HT-29 (cell line): ENCODE results near the gene CD80. TPM values are rescaled to one million over a fixed set of nuclear protein-coding genes. Genes with fewer than 3 reads are reported as not detected.
A peak's percentile ranks its signal among the peaks of the same experiment; 100 is the strongest.
"Not testable (repeated sequence)": the region's sequence is repeated elsewhere in the genome, so short reads cannot be mapped to it uniquely, and the experiment has no call there.

Source experiments
- DNase-seq: peaks from one replicate; pipeline ENCODE4 v3.0.0-alpha.2; 2015; ENCODE audit warnings: low spot score
- total RNA-seq: library from RNA; depleted of rRNA; stranded (reverse); fragments of >200 nt; shearing (Covaris generic); gene quantifications from 2 replicates; pipeline ENCODE4 v1.2.3, GENCODE V29; 2014; rRNA removed

Gene CD80, protein sequence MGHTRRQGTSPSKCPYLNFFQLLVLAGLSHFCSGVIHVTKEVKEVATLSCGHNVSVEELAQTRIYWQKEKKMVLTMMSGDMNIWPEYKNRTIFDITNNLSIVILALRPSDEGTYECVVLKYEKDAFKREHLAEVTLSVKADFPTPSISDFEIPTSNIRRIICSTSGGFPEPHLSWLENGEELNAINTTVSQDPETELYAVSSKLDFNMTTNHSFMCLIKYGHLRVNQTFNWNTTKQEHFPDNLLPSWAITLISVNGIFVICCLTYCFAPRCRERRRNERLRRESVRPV
- total RNA-seq, result not detected in 2 replicates

DNA sequence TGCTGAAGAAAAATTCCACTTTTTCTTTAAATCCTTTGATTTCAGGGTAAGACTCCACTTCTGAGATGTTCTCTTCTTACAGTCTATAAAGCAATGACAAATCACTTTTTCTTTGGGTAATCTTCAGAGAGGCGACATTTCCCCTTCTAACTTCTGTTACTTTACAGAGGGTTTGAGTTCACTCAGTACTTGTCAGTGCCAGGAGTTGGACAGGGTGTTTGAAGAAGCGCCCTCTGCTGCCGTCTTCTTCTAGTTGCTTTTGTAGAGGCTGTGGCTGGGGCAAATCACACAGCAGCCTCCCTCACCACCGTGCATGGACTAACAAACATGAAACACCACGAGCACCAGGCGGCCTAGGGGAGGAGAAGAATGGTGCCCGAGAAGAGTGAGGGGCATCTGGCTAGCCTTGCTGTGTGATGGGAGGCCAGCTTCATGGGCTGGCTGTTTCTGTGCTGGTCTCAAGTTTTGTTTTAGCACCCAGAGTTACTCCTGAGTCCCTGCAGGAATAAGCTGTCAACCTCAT, at the start of gene CD80:
Gene CD80, minus strand, starts transcription at position 174 of the 523 bp plus-strand sequence. CDS start 1,886 bp downstream, outside the sequence.
- DNase-seq, result peak; percentile 73

DNA sequence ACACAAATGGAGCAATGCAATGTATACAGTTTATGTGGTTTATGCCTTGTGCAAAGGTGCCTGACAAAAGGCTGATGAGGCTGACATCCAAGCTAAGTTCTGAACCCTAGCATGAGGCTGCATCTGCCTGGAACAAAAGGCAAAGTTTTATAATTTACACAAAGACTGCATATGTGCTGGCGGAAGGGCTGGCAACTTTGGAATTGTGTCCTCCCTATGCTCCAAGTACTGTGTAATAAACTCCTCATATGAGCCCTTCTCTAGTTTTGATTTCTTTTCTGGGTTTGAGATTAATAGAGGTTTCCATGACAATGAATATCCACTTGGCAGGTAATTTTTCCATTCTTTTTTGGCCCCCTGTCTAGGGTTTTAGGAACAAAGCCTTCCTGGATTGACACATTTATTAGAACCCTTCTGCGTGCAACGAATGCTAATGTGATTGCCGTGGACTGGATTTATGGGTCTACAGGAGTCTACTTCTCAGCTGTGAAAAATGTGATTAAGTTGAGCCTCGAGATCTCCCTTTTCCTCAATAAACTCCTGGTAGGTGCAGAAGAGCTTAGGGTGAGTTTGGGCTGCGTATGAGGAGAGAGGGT, 49.1 kb upstream of the CD80 start:
- no peak for DNase-seq

DNA sequence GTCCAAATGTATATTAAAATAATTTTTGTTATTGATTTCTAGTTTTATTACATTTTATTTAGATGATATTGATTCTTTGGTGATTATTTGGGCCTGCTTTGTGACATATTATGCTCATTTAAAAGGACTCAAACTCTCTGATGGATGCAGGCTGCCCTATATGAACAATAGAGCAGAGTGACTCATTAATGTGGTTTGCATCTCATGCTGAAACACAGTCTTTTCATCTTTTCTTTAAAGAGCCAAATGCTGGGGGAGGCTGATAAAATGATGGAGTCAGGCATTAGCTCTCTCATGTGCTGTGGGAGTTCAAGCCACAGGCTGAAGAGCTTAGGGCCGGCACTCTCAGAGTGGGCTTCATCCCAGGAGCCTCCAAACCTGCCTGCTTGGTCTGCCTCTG, 45.5 kb upstream of the CD80 start:
- no peak for DNase-seq

DNA sequence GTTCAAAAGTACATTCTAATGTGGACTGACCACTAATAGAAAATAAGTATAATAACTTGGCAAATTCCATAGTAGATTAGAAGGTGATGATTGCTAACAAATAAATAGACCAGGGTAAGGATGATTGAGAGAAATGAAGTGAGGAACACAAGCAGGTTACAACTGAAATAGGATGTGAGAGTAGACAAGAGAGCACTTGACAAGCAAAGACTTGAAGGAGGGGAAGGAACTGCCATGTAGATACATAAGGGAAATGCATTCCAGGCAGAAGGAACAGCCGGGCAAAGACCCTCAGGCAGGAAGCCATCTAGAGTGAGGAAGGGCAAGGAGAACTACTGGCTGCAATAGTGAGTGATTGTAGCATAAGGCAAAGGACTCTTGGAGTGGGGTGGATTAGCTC, 43.3 kb upstream of the CD80 start:
- DNase-seq, result no peak

DNA sequence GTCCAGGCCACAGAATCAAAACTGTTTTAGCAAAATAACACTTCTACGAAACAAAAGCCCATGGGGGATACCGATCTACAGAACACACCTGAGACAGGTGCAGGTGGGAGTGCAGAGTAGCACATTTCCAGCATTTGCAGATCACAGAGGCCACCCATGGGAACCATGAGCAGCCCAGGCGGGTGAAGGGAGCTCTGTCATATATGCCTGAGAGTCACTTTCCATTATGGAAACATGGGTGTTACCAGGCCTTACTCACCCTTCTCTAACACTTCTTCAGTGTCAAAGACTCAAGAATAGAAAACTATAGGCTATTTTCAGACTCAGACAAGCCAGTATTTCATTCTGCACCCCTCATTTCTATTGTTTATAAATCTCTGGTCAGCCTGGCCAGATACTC, 41.7 kb upstream of the CD80 start:
- DNase-seq, result no peak

DNA sequence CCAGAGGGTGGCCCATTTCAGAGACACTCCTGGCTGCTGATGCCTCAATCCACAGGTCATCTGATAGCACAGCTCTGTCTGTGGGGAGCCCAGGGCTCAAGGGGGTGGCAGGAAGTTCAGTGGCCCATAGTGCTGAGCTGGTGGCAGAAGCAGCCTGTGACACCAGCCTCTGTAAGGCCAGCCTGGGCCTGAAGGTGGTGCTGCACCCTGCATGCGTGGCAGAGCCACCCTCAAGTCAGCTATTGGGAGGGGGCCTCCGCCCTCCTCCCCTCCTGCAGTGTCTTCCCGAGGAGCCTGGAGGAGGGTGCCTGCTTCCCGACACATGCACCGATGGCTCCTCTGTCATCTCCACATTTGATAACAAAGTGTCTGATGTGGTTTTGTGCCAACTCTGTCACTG, 41.3 kb upstream of the CD80 start:
- no peak for DNase-seq

DNA sequence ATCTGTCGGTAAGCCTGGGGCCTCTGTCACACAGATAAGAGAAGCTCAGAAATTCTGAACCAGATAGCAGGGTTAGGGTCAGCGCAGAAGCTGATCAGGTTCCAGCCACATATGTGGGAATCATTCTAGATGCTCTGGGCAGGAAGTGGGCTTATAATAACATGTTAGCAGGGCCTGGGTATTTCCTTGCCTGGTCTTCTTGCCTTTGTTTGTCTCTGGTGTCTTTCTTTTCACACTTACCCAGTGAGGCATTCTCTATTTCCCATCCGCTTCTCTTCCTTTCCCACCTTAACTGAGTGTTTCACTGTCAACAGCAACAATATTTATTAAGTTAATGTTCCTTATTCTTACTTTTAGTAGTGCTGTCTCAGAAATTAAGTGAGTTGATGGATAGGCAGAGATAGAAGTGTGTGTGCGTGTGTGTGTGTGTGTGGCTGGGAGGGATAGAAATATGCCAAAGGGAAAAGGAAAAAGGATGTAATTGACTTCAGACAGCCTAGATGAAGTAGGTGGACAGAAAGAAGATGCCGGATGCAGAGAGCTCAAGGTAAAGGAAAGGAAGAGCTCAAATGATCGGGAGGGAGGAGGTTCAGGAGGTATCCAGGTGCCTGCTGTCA, 40.3 kb upstream of the CD80 start:
- DNase-seq, result no peak

DNA sequence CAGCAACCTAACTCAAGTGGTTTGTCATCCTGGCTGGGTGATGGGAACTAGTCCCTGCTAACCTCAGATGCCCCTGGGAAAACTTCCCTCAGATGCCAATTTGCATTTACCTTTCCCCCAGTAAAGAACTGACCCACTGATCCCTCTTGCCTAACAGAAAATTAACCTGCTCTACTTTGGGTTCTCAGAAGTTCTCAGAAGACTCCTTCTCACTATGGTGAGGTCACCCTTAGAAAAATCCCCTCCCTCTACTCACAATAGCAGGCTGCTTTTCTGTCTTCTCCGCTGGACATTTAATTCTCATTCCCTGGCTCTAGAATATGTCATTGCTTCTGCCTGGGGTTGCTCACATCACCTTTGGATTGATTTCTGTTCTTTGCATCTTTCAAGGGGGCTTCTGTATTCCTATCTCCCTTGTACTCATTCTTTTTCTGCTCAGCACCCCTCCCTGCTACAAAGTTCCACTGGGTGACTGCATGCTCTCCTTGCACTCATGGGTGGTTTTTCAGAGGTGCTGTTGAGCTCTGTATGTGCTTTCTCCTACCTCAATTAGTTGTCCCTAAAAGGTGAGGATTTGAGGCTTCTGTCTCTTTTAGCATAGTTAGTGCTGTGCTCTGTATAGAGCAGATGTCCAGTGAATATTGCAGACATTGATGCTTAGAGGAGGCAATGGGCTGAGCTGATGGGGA, 39.1 kb upstream of the CD80 start:
- no peak for DNase-seq

DNA sequence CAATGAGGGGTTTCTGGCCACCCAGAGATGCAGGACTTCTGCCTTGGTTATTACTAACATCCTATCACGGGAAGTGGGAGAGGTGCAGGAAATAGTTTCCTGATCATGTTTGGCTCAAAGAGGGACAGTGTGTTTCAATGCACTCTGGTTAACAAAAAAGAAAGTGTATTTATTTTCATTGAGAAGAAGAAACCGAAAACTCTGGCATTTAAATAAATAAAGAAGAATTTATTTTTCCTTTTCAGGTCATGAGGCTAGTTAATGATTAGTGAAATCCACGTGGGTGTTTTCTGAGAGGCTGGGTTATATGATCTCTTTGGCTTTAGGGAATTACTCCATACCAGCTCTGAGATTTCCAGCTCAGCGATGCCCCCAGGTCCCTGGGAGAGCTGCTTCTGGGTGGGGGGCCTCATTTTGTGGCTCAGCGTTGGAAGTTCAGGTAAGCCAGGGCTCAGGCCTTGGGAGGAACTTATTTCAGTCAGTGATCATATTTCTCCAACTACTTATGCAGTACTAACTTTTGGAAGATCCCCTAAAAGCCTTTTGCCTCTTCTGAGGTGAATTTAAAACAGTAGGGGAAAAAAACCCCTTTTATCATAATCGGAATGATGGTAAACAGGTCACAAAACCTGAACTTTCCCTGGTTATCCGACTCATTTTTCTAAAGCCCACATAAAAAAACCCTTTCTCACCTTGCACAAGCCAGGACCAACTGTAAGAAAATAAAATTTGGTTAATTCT, 38.3 kb upstream of the CD80 start, which contains the start of gene PLA1A:
Gene PLA1A, plus strand, starts transcription at position 338 of the 741 bp plus-strand sequence. Its CDS starts 29 bp downstream, at position 367.
- no peak for DNase-seq

DNA sequence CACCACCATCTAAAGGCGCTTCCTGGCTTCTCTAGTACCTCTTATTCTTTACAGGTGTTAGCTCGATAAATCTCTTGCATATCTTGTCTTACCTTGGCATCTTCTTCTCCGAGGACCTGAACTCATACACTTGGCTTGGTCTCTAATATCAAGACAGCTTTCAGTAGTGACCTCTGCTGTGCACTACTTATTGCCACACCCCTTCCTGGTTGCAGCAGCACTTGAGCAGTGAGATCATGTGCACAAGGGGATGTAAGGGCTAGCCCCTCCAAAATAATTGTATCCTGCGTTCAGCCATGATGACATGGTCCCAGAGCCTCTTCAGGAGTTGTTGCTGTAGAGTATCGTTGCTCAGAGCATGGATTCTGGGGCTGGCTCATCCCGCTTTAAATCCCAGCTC, 37.0 kb upstream of the CD80 start:
- DNase-seq, result no peak

DNA sequence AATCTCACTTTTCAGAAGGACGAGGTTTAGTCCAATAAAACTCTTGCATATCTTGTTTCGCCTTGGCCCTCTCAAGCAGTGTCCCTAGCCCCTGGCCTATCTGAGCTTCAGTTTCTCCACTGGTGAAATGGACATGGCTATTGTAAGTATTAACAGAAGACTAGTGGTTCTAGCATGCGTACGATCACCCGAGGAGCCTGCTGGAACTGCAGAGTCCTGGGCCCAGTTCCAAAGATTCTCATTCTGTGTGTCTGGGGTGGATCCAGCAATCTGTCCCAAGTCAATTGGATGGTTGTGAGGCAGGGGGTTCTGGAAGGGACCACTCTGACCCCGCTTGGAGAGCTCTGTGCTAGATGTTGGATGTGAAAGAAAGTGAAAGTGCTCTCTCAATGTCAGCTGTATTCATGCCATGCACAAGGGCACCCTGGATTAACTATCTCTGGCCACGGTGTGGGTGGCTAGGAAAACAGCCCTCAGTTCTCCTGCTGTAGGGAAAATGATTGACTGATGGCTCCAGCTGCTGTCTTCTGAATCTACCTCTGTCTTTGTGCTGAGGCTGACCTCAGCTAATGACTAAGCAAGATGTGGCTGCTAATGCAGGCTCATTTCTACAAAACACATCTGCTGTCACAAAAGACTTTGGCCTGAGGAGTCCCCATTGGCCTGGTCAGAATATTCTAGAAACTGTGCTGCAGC, 36.4 kb upstream of the CD80 start:
- no peak for DNase-seq

DNA sequence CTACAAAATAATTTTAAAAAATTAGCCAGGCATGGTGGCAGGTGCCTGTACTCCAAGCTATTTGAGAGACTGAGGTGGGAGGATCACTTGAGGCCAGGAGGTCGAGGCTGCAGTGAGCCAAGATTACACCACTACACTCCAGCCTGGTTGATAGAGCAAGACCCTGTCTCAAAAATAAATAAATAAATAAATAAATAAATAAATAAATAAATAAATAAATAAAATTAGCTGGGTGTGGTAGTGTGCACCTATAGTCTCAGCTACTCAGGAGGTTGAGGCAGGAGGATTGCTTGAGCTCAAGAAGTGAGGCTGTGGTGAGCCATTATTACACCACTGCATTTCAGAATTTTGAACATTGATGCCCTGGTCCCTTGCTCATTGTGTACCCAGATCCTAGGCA, 35.5 kb upstream of the CD80 start:
- DNase-seq, result not testable (repeated sequence)

DNA sequence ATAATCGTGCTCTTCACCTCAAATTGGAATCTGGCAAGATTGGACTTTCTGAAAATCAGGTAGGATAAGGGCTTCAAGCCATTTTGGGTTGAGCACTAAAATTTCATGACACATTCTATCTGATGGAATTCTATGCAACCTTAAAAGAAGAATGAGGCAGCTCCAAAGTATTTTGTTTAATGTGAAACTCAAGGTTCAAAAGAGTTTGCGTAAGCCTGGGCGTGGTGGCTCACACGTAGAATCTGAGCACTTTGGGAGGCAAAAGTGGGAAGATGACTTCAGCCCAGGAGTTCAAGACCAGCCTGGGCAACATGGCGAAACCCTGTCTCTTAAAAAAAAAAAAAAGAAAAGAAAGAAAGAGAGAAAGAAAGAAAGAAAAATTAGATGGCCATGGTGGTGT, 34.7 kb upstream of the CD80 start:
- DNase-seq, result no peak

DNA sequence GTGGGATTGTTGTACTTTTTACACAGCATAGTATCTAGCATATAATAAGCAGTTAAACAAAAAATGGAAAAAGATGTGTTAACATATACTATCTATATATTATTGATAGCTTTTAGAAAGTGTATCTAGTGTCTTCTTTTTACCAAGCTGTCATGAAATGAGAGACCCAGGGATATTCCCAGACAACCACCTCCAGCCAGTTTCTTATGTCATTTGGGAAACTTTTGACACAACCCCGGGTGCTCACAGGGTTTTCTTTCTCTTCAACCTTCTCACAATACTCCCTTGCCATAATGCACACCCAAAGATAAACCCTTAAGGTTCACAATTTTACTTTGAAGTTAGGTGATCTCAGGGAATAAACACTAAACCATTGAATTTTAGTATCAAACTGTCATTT, 33.4 kb upstream of the CD80 start:
- no peak for DNase-seq

DNA sequence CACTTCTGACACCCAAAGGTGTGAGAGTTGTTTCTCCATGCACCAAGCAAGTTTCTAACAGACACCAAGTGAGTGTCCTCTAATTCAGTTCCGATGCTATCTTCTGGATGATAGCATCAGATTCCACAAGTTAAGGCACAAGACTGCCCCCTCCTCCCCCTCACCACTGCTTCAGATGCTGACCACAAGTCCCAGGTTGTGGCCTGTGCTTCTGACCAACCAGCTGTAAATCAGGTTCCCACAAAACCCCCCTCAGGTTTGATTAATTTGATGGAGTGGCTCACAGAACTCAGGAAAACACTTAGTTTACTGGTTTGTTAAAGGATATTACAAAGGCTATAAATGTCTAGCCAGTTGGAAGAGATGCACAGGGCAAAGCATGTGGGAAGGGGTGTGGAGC, 31.3 kb upstream of the CD80 start:
- DNase-seq, result no peak

DNA sequence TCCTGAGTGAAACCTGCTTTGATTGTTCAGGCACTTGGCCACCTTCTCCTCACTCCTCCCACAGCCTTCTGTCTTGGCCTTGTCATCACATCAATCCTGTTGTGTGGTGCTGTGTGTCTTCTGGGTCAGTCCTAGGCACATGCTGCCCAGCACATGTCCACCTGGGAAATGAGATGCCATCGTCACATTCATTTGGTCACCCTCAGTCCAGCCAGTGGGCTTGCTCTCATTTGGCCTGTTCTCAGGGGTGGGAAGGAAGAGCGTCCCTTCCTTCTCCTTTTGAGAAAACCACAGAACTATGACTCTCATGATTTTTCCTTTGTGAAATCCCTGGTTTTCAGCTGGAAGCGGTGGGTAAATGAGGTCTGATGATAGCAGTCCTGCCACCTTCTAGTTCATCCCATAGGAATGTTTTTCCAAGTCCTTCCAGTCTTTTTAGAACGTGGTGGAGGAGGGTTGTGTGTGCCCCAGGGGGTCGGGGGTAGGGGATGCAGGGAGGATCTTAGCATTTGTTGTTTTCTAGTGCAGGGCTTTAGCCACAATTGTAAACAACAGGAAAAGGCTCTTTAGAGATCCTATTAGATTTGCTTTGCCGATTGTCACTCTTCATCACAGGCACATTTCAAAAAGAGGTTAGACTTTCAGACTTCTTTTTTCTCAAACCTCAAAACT, 29.8 kb upstream of the CD80 start:
- DNase-seq, result no peak

DNA sequence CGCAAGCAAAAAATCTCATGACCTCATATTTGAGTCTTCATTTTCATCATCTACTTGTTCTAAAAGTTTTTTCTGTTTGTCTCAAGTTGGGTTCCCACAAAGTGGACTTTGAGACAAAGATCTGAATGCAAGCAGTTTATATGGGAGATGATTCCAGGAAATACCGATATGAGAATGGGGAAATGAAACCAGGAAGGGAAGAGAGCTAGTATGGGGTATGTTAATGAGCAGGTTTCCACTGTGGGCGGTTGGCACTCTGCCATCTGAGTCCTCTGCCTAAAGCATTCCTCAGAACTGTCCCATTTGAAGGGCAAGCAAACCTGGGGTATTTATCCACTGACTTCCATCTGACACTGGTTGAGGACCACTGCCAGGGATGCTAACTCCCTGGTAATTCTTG, 28.7 kb upstream of the CD80 start:
- DNase-seq, result peak; percentile 69

DNA sequence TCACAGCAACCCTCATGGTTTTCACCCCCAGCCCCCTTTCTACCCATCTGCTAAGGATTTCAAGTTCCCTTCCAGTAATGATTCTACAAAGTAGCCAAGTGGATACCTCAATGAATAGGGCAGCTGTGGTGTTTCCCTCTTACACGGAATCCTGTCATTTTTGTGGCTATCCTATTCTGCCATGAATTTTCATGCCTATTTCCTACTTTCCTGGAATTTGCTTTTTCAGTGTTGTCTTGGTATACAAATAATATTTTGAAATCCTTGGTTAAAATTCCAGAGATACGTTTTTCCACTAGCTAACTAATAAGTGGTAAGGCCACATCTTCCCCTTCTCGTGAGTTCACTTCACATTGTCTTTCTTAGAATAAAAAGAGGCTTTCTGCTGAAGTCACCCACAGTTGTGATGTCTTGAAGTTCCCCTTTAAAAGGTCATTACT, 27.3 kb upstream of the CD80 start:
- DNase-seq, result no peak

DNA sequence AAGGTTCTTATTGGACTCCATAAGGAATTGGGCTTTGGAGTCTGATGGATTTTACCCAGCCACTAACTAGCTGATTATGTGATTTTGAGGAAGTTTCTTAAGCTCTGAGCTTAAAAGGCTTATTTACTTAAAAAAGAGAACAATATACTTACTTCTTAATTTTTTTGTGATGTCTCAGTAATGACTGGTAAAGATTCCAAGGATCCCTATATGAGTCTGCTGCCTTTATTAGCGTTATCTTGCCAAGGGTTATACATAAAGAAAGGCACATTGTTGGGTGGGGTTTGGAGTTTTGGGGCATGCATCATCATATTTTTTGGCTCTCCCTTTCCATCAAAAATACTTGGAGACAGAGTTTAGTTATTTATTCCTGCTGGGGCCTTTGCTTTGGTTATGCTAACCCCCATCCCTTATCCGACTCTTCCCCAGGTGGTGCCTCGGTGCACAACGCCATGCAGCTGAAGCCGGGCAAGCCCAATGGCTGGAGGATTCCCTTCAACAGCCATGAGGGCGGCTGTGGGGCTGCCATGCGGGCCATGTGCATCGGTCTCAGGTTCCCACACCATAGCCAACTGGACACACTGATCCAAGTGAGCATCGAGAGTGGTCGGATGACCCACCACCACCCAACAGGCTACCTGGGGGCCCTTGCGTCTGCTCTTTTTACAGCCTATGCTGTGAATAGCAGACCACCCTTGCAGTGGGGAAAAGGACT, 26.6 kb upstream of the CD80 start:
- no peak for DNase-seq

DNA sequence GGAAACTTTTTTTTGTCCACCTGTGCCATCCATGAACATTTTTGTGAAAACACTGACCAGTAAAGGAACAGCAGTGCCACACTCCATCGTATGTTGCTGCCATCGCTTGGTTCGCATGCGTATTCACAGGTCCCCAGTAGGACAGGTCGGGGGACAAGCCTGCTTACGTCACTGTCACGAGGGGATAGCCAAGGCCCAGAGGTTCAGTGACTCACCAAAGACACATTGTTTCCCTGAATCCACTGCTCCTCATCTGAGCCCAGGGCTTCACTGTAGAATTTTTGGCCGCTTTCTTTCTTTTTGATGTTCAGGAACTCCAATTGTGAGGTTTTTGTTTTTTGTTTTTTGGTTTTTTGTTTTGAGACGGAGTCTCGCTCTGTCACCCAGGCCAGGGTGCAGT, 25.8 kb upstream of the CD80 start:
- no peak for DNase-seq
